HG03439 (cell line): ENCODE measurements around the gene ARMC5.
A peak's percentile ranks its signal among the peaks of the same experiment; 100 is the strongest.
"Not testable (repeated sequence)": the region's sequence is repeated elsewhere in the genome, so short reads cannot be mapped to it uniquely, and the experiment has no call there.

Experiments used
- ATAC-seq: cut with Tn5 transposase; IDR thresholded peaks from one replicate; pipeline ENCODE4 v1.9.1; 2021; ENCODE audit warnings: mild to moderate bottlenecking, moderate library complexity; ENCODE audit not compliant: unreplicated experiment

ARMC5 gene

DNA sequence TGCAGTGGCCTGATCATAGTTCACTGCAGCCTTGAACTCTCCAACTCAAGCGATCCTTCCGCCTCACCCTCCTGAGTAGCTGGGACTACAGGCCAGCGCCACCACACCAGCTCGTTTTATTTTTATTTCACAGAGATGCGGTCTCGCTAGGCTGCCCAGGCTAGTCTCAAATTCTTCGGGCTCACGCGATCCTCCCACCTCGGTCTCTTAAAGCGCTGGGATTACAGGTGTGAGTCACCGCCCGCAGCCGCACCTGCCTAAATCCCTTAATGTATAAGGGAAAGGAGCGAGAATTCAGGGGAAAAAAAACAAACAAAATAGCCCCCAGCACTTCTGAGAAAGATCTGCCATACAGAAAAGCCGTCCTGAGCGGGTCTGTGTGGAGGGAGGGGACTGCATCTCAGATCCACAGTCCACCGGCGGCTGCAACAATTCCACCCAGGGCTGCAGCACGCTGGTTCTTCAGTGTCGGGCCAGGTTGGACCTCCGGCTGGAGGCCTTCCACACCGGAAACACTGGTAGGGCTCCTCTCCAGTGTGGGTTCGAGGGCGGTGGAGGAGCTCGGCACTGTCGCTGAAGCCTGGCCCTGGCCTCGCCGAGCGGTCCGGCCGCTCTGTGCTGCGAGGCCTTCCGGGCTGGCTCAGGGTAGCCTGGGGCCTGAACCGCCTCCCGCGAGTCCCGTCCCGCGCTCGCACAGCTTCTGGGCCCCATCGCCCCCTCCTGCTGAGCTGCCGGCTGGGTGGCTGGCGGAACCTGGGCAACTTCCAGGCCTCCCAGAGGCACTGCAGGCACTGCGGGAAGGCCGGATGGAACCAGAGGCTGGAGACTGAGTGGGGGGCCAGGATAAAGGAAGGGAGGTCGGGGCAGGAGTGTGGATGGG, 23.7 kb upstream of the ARMC5 start:
- no peak for ATAC-seq

DNA sequence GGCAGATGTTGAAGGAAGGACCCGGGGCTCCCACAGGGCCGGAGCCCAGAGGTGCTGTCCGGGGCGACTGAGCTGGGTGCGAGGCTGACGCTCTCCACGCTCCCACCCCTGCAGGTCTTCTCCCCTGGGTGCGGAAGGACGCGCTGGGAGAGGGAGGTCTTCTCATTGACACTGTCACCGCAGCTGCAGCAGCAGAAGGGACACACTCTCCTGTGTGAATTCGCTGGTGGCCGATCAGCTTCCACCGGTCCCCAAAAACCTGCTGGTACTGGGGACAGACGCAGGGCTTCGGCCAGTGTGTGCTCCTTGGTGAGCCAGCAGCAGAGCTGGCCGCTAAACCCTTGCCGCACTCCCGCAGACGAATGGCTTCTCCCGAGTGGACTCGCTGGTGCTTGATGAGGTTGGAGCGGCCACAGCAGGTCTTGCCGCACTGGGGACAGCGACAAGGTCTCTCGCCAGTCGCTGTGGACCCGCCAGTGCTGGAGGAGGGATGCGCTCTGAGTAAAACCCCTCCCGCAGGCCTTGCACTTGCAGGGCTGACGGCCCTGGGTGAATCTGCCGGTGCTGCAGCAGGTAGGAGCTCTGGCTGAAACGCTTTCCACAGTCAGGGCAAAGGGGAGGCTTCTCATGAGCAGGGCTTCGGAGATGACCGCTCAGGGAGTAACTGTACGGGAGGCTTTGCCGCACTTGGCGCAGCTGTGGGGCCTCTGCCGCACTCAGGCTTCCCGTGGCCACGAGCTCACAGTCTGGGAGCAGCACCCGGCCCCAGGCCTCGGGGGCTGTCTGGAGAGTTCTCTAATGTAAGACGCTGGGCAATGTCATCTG, 22.9 kb upstream of the ARMC5 start:
- no peak for ATAC-seq

GRCh38 chr16:31438414-31438813, 20.9 kb upstream of the ARMC5 start:
- no peak for ATAC-seq

GRCh38 chr16:31439023-31439422, 20.3 kb upstream of the ARMC5 start:
- ATAC-seq: not testable (repeated sequence)

- ATAC-seq: no peak
Observed at GRCh38 chr16:31439519-31439918, 19.8 kb upstream of the ARMC5 start.

DNA sequence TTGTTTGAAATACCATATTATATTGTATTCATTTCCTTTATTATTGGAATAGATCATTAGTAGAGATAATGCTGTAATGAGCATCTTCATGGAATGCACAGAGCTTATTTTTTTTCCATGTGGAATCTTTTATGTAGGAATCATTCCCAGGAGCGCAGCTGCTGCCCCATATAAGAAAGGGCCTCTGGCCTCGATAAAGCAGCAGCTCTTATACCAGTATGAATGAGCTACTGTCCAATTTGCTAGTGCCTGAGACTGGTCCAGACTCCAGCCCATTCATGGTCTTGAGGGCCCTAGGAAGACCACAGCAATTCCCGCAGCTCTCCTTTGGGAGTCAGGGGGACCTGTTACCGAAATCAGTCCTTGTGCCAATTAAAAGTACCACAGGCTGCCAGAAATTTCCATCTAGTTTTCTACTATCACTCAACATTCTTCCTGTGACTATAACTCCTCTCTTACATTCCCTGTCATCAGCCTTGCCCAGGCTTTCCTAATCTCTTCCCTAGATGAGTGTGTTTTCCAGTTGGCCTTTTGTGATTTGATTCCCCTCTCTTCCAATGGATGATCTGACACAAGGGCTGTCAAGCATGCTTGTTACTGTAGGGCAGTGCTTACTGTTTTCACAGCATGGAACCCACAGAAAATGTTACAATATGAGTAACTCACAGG, 18.7 kb upstream of the ARMC5 start:
- no peak for ATAC-seq

- ATAC-seq: no peak
Observed at GRCh38 chr16:31441956-31442355, 17.3 kb upstream of the ARMC5 start.

- not testable (repeated sequence) for ATAC-seq
Observed at GRCh38 chr16:31445931-31446330, 13.4 kb upstream of the ARMC5 start.

DNA sequence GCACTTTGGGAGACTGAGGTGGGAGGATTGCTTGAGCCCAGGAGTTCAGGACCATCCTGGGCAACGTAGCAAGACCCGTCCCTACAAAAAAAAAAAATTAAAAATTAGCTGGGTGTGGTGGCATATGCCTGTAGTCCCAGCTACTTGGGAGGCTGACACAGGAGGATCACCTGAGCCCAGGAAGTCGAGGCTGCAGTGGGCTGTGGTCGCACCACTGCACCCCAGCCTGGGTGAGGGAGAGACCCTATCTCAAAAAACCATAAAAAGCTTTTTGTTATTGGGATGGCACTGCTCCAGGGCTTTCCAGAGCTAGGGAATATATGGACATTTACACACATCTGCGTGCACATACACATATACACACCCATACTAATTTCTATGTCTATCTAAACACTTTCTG, 8.1 kb upstream of the ARMC5 start:
- no peak for ATAC-seq

- ATAC-seq: no peak
Observed at GRCh38 chr16:31451681-31452351, 7.5 kb upstream of the ARMC5 start.

- ATAC-seq: no peak
Observed at GRCh38 chr16:31452631-31453106, 6.6 kb upstream of the ARMC5 start.

GRCh38 chr16:31453255-31454204, 5.8 kb upstream of the ARMC5 start:
- ATAC-seq: no peak

- no peak for ATAC-seq
Observed at GRCh38 chr16:31455601-31456314, 3.5 kb upstream of the ARMC5 start.

DNA sequence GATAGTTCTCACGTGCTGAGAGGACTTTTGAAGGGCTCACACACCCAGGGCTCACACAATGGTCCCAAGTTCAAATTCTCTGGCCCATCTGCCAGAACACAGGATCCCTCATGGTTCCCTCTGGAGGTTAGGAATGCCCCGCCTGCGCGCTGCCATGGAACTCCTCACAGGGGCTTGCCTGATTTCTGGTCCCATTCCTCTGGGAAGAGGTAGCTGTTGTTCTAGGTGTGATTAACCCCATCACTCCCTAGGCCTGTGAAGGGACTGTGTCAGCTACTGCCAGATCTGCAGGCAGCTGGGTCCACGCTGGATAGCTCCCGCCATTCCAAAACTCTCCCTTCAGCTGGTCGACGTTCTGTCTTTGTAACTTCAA, 2.3 kb upstream of the ARMC5 start:
- no peak for ATAC-seq

- ATAC-seq: peak; percentile 3
Observed at GRCh38 chr16:31458073-31458843, 1.0 kb upstream of the ARMC5 start.

- peak; percentile 68 for ATAC-seq
Observed at GRCh38 chr16:31459687-31460581, 633 bp downstream of the ARMC5 start.

DNA sequence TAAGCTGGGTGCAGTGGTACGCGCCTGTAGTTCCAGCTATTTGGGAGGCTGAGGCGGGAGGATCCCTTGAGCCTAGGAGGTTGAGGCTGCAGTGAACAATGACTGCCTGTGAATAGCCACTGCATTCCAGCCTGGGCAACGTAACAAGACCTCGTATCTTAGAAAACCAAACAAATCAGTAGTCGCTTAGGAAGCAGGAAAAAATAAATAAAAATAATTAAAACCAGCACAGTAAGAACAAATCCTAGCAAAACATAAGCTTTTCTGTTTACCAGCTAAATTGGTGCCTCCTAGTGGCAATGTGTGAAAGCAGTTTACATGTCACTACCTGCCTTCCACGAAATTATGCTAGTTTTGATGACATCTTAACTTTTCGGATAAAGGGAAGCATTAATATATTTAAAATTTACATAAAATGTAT, 1.3 kb downstream of the ARMC5 start:
- no peak for ATAC-seq
